Measurements from ENCODE around the gene FRRS1. TPM values are rescaled to one million over a fixed set of nuclear protein-coding genes. Genes with fewer than 3 reads are reported as not detected.

The FRRS1 gene
- total and polyA plus RNA-seq, 10 of the 15 experiments (the other 5 are each of a cell fraction or from before 2014, with no cell fraction given), result 0.13 to 18.9 (median 8.0) TPM

DNA sequence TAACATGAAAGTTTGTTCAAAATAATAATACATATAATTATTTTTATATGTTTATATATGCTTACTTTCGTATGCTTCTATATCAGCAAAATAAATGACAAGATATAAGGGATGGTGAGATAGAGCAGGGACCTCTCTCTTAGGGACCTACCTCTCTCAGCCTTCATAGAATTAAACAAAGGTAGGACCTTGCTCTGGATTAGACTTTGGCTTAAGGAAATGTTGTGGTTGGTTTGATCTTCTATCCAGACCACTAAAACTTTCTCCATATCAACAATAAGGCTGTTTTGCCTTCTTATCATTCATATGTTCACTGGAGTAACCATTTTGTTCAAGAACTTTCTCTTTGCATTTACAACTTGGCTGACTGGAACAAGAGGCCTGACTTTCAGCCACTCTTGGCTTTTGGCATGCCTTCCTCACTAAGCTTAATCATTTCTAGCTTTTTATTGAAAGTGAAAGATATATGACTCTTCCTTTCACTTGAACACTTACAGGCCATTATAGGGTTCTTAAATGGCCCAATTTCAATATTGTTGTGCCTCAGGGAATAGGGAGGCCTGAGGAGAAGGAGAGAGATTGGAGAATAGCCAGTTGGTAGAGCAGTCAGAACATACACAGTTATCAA is 14.4 kb downstream of the FRRS1 start (continued):
- TF ChIP-seq, protein P1, sequence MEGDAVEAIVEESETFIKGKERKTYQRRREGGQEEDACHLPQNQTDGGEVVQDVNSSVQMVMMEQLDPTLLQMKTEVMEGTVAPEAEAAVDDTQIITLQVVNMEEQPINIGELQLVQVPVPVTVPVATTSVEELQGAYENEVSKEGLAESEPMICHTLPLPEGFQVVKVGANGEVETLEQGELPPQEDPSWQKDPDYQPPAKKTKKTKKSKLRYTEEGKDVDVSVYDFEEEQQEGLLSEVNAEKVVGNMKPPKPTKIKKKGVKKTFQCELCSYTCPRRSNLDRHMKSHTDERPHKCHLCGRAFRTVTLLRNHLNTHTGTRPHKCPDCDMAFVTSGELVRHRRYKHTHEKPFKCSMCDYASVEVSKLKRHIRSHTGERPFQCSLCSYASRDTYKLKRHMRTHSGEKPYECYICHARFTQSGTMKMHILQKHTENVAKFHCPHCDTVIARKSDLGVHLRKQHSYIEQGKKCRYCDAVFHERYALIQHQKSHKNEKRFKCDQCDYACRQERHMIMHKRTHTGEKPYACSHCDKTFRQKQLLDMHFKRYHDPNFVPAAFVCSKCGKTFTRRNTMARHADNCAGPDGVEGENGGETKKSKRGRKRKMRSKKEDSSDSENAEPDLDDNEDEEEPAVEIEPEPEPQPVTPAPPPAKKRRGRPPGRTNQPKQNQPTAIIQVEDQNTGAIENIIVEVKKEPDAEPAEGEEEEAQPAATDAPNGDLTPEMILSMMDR (IDR thresholded peaks at IDR 0.05 in 2 of 3, conservative IDR thresholded peaks at IDR 0.05 in 1 of 3; ENCODE audit: control insufficient read depth in 2 of 3, extremely low read depth in 1 of 3, insufficient read depth in 1 of 3, low read depth in 3 of 3, low read length in 3 of 3), result no peak
- TF ChIP-seq CHD2 (IDR thresholded peaks at IDR 0.05; ENCODE audit: borderline replicate concordance, low read depth, low read length), result no peak
- TF ChIP-seq CBX5 (IDR thresholded peaks at IDR 0.05; ENCODE audit: low read depth), result no peak
- TF ChIP-seq, protein P2, sequence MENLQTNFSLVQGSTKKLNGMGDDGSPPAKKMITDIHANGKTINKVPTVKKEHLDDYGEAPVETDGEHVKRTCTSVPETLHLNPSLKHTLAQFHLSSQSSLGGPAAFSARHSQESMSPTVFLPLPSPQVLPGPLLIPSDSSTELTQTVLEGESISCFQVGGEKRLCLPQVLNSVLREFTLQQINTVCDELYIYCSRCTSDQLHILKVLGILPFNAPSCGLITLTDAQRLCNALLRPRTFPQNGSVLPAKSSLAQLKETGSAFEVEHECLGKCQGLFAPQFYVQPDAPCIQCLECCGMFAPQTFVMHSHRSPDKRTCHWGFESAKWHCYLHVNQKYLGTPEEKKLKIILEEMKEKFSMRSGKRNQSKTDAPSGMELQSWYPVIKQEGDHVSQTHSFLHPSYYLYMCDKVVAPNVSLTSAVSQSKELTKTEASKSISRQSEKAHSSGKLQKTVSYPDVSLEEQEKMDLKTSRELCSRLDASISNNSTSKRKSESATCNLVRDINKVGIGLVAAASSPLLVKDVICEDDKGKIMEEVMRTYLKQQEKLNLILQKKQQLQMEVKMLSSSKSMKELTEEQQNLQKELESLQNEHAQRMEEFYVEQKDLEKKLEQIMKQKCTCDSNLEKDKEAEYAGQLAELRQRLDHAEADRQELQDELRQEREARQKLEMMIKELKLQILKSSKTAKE (IDR thresholded peaks at IDR 0.05; ENCODE audit: low read depth, poor library complexity, severe bottlenecking), result peak; percentile 52
- TF ChIP-seq CREB1 (IDR thresholded peaks at IDR 0.05; ENCODE audit: low read depth), result no peak
- no peak for TF ChIP-seq RCOR1 (conservative IDR thresholded peaks at IDR 0.05; ENCODE audit: low read depth, low read length)
- no peak for TF ChIP-seq ETV6 (conservative IDR thresholded peaks at IDR 0.05 in 1 of 2, IDR thresholded peaks at IDR 0.05 in 1 of 2; ENCODE audit: borderline replicate concordance in 1 of 2, low read depth in 1 of 2)
- TF ChIP-seq TCF7 (IDR thresholded peaks at IDR 0.05; ENCODE audit: borderline replicate concordance), result no peak
- no peak for TF ChIP-seq ZNF217 (IDR thresholded peaks at IDR 0.05)
- TF ChIP-seq, protein P3, sequence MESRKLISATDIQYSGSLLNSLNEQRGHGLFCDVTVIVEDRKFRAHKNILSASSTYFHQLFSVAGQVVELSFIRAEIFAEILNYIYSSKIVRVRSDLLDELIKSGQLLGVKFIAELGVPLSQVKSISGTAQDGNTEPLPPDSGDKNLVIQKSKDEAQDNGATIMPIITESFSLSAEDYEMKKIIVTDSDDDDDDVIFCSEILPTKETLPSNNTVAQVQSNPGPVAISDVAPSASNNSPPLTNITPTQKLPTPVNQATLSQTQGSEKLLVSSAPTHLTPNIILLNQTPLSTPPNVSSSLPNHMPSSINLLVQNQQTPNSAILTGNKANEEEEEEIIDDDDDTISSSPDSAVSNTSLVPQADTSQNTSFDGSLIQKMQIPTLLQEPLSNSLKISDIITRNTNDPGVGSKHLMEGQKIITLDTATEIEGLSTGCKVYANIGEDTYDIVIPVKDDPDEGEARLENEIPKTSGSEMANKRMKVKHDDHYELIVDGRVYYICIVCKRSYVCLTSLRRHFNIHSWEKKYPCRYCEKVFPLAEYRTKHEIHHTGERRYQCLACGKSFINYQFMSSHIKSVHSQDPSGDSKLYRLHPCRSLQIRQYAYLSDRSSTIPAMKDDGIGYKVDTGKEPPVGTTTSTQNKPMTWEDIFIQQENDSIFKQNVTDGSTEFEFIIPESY (IDR thresholded peaks at IDR 0.05), result no peak
- no peak for TF ChIP-seq SRF (IDR thresholded peaks at IDR 0.05; ENCODE audit: low read depth in 2 of 2, low read length in 2 of 2)
- no peak for TF ChIP-seq HCFC1 (IDR thresholded peaks at IDR 0.05; ENCODE audit: low read length)
- no peak for TF ChIP-seq SUPT20H (IDR thresholded peaks at IDR 0.05; ENCODE audit: borderline replicate concordance, control insufficient read depth, low read depth, low read length)
- TF ChIP-seq, protein P4, sequence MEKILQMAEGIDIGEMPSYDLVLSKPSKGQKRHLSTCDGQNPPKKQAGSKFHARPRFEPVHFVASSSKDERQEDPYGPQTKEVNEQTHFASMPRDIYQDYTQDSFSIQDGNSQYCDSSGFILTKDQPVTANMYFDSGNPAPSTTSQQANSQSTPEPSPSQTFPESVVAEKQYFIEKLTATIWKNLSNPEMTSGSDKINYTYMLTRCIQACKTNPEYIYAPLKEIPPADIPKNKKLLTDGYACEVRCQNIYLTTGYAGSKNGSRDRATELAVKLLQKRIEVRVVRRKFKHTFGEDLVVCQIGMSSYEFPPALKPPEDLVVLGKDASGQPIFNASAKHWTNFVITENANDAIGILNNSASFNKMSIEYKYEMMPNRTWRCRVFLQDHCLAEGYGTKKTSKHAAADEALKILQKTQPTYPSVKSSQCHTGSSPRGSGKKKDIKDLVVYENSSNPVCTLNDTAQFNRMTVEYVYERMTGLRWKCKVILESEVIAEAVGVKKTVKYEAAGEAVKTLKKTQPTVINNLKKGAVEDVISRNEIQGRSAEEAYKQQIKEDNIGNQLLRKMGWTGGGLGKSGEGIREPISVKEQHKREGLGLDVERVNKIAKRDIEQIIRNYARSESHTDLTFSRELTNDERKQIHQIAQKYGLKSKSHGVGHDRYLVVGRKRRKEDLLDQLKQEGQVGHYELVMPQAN (conservative IDR thresholded peaks at IDR 0.05), result no peak
- 0 out of 2 replicates have a peak, but pooled peaks have one; percentile 20 for TF ChIP-seq ATF7 (IDR thresholded peaks at IDR 0.05; ENCODE audit: low read depth)
- TF ChIP-seq NRF1 (conservative IDR thresholded peaks at IDR 0.05; ENCODE audit: low read depth, low read length), result no peak
- TF ChIP-seq SMAD5 (IDR thresholded peaks at IDR 0.05; ENCODE audit: low read depth), result no peak
- peak; percentile 72 for TF ChIP-seq DPF2 (IDR thresholded peaks at IDR 0.05)
- no peak for TF ChIP-seq STAT3 (IDR thresholded peaks at IDR 0.05; ENCODE audit: low read depth, low read length)
